ENCODE measurements around the gene ZFP36.

ZFP36 gene

GRCh38 chr19:39402346-39403300 lies 4.0 kb upstream of the ZFP36 start:
- DNase-seq (ENCODE audit: low read depth), result peak; percentile 97
- no peak for TF ChIP-seq CTCF (IDR thresholded peaks at IDR 0.05; ENCODE audit: low read length, missing control alignments)
- H3K4me3 ChIP-seq (replicated peaks; ENCODE audit: low read depth, low read length), result peak overlapping the region; percentile 51

- H3K4me3 ChIP-seq (replicated peaks; ENCODE audit: low read depth, low read length), result peak overlapping the region; percentile 51
- TF ChIP-seq CTCF (IDR thresholded peaks at IDR 0.05; ENCODE audit: low read length, missing control alignments), result no peak
- DNase-seq (ENCODE audit: low read depth), result peak; percentile 99
Observed at GRCh38 chr19:39403331-39404312, 3.0 kb upstream of the ZFP36 start.

DNA sequence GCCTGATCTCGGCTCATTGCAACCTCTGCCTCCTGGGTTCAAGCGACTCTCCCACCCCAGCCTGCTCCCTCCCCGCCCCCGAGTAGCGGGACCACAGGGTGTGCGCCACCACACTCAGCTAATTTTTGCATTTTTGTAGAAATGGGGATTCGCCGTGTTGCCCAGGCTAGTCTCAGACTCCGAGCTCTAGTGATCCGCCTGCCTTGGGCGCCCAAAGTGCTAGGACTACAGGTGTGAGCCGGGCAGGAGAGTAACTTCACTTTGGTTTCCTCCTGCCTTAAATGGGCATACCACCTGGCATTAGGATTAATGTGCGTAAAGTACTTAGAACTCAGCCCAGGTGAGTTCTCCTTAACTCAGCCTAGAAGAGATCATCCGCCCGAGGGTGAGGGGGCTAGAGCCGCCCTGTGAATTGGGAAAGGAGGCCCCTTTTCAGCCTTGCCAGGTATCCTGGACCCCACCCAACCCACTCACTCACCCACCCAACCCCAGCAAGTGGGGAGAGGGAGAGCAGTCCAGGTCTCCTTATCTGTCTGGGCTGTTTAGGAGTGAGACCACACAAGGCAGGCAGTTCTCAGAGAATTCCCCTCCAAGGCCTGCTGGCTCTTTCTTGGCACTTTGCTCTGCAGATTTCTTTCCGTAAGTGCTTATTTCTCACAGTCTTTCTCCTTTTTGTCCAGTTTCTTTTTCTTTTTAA lies 1.2 kb upstream of the ZFP36 start:
- no peak for TF ChIP-seq CTCF (IDR thresholded peaks at IDR 0.05; ENCODE audit: low read length, missing control alignments)
- no peak for DNase-seq (ENCODE audit: low read depth)
- no peak overlapping the region for H3K4me3 ChIP-seq (replicated peaks; ENCODE audit: low read depth, low read length)

- DNase-seq (ENCODE audit: low read depth), result no peak
- peak overlapping the region; percentile 81 for H3K4me3 ChIP-seq (replicated peaks; ENCODE audit: low read depth, low read length)
- no peak for TF ChIP-seq CTCF (IDR thresholded peaks at IDR 0.05; ENCODE audit: low read length, missing control alignments)
Observed at GRCh38 chr19:39405958-39406655, 540 bp upstream of the ZFP36 start.

DNA sequence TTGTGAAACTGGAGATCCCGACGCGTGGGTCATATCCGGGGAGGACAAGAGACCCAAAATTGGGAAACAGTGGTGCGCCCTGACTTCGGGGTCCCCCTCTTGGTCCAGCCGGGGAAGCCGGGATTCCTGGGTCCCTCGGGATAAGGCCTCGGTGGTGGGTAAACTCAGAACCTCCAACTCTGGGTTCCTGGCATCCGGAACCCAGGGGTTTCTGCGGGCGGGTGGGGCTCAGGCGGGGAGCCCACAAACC lies 688 bp downstream of the ZFP36 start:
- peak overlapping the region; percentile 81 for H3K4me3 ChIP-seq (replicated peaks; ENCODE audit: low read depth, low read length)
- no peak for TF ChIP-seq CTCF (IDR thresholded peaks at IDR 0.05; ENCODE audit: low read length, missing control alignments)
- no peak for DNase-seq (ENCODE audit: low read depth)

Measured in fibroblast of pulmonary artery (primary cell).